Adipocyte (in vitro differentiated cells): ENCODE results near the gene GPC3.

ENCODE experiments used
- DNase-seq: peaks from one replicate; pipeline ENCODE4 v3.0.0-alpha.2; 2015; ENCODE audit warnings: low read depth
- H3K27me3 ChIP-seq: replicated peaks from 2 replicates; pipeline ENCODE4 v1.7.0; 2013; ENCODE audit warnings: mild to moderate bottlenecking, low read length, moderate library complexity; ENCODE audit not compliant: control insufficient read depth, insufficient read depth
- H3K36me3 ChIP-seq: 2 replicates; pipeline ENCODE4 v1.7.0; 2013; ENCODE audit warnings: low read length, mild to moderate bottlenecking, moderate library complexity; ENCODE audit not compliant: control insufficient read depth, insufficient read depth, severe bottlenecking
- H3K4me1 ChIP-seq: 2 replicates; pipeline ENCODE4 v1.7.0; 2013; ENCODE audit warnings: mild to moderate bottlenecking, low read length, moderate library complexity; ENCODE audit not compliant: control insufficient read depth, insufficient read depth
- H3K4me3 ChIP-seq: 2 replicates; pipeline ENCODE4 v1.7.0; 2013; ENCODE audit warnings: mild to moderate bottlenecking, low read length, moderate library complexity
- H3K9ac ChIP-seq: 2 replicates; pipeline ENCODE4 v1.7.0; 2013; ENCODE audit warnings: mild to moderate bottlenecking, low read length, moderate library complexity
- H3K9me3 ChIP-seq: 2 replicates; pipeline ENCODE4 v1.7.0; 2013; ENCODE audit warnings: mild to moderate bottlenecking, low read length, moderate library complexity; ENCODE audit not compliant: control insufficient read depth

Gene GPC3

DNA sequence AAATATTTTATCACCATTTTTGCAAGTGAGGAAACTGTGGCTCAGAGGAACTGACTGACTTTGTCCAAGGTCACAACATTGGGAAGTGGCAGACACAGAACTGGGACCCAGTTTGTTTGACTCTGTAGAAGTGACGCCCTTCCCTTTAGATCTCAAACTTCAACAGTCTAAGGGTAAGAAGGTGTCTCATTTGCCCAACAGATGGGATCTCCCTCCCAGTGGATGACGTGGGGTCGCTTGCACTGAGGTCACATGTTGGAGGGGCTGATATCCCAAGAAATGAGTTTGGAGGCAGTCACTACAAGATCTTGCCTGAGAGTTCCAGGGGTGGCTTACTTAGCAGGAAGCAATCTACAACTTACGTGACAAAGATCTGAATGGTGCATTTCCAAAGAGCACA, 397.6 kb downstream of the GPC3 start:
- Histone ChIP-seq H3K27me3 (peaks cover 3% of the 10 kb centered on the region), H3K9ac (no peak overlapping the region), H3K36me3 (no peaks in the 10 kb centered on the region), H3K9me3 (no peaks in the 10 kb centered on the region), H3K4me1 (no peaks in the 10 kb centered on the region), H3K4me3 (no peak overlapping the region)
- DNase-seq = no peak

DNA sequence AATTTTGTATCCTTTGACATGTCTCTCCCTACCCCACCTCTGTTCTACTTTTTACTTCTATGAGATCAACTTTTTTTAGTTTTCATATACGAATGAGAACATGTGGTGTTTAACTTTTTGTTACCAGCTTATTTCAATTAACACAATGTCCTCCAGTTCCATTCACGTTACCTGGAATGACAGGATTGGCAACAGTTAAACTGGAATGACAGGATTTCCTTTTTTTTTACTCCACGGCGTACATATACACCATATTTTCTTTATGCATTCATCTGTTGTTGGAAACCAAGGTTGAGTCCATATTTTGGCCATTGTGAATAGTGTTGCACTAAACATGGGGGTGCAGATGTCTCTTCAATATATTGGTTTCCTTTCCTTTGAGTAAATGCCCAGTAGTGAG, 398.3 kb downstream of the GPC3 start:
- no peak overlapping the region for H3K4me3 ChIP-seq

DNA sequence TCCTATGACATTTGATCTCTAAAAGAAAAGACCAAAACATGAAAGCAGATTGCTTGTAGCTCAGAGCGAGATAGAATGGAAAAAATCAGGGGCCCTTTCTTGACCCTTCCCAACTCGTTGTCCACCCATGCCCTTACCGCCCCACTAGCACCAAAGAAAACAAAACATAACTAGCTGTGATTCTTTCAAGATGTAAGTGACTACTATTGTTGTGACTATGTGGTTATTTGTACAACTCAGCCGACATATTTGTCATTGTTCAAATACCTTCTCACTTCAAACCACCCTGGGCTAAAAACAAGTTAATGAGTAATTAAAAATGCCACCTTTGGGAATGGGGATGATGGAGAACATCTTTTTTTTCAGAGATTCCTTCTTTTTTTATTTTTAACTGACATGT, 399.0 kb downstream of the GPC3 start:
- no peaks in the 10 kb centered on the region for H3K9me3 ChIP-seq
- H3K4me1 ChIP-seq = no peaks in the 10 kb centered on the region
- no peaks in the 10 kb centered on the region for H3K36me3 ChIP-seq
- no peak overlapping the region for H3K9ac ChIP-seq
- H3K4me3 ChIP-seq = no peak overlapping the region
- H3K27me3 ChIP-seq = peaks cover 3% of the 10 kb centered on the region
- DNase-seq = no peak

More for the DNA sequence above, 398.3 kb downstream of the GPC3 start:
- H3K36me3 ChIP-seq = no peaks in the 10 kb centered on the region
- H3K9ac ChIP-seq = no peak overlapping the region
- no peaks in the 10 kb centered on the region for H3K9me3 ChIP-seq
- no peaks in the 10 kb centered on the region for H3K4me1 ChIP-seq
- H3K27me3 ChIP-seq = peaks cover 3% of the 10 kb centered on the region
- no peak for DNase-seq

DNA sequence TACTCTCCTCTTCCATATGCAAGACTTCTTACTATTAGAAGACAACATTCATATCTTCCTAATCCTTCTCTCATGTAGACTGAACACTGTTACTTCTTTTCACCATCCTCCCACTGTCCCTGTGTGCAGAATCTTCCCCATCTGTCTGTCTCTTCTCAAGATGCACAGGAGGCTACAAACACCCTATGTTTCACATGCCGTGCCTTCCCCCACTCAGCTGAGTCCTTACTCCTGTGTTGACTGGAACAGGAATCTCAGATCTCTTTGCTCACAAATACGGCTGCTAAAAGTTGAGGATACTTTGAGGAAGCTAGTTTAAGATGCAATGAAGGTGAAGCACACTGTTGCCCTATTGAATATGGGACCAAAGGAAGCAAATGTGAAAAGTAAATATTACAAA, 401.6 kb downstream of the GPC3 start:
- no peaks in the 10 kb centered on the region for H3K36me3 ChIP-seq
- DNase-seq = no peak
- H3K4me3 ChIP-seq = no peak overlapping the region
- H3K9me3 ChIP-seq = no peaks in the 10 kb centered on the region
- no peaks in the 10 kb centered on the region for H3K4me1 ChIP-seq
- no peak overlapping the region for H3K9ac ChIP-seq
- peaks cover 3% of the 10 kb centered on the region for H3K27me3 ChIP-seq

DNA sequence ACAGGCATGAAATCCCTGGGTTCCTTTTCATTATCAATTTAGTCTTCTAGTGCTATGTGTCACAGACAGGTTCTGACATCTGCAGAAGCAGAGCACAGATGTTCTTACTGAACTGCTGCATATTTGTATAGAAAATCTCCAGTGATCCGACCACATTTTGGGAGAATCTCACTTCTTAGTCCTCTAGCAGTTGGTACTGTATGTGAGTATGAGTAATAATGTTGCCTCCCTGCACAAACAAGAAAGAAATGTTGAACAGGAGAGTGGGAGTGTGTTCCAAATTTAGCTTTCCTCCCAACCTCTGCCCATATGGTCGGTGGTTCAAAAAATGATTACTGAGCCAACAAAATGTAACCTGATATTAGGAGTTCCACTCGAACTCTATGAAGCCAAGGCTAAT, 404.8 kb downstream of the GPC3 start:
- Histone ChIP-seq H3K9me3 (no peaks in the 10 kb centered on the region), H3K9ac (no peak overlapping the region), H3K4me3 (no peak overlapping the region), H3K36me3 (no peaks in the 10 kb centered on the region), H3K4me1 (no peaks in the 10 kb centered on the region), H3K27me3 (peaks cover 6% of the 10 kb centered on the region)
- DNase-seq = peak; percentile 59

DNA sequence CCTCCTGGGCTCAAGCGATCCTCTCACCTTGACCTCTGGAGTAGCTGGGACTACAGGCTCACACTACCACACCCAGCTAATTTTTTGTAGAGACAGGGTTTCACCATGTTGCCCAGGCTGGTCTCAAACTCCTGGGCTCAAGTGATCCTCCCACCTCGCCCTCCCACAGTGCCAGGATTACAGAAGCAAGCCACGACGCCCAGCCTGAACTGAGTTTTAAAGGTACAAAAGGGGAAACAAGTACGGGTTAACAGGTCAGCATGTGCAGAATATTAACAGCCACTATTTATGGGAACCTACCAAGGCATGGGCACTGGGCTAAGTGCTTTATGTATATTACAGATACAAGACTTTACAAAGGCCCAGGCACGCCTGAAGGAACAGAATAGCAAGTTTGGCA, 405.8 kb downstream of the GPC3 start:
- Histone ChIP-seq H3K9me3 (no peaks in the 10 kb centered on the region), H3K4me3 (no peak overlapping the region), H3K27me3 (peaks cover 6% of the 10 kb centered on the region), H3K9ac (no peak overlapping the region), H3K36me3 (no peaks in the 10 kb centered on the region), H3K4me1 (no peaks in the 10 kb centered on the region)
- DNase-seq = no peak

DNA sequence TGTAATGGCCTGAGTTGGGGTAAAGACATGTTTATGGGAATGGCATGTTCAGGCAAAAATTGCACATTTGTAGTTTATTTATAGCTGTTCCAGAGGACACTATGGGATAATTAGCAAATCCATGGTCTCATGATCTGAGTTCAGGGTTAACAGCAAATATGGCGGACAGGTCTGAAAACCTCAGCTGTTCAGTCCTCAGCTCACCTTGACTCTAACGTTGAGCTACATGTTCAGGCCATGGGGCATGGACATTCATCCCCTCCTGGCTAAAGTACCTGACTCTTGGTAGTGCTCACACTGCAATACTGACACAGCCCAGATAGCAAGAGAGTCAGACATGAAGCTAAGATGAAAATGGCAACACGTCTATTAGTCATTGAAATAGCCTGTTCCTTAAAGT, 408.5 kb downstream of the GPC3 start:
- H3K9me3 ChIP-seq = peaks cover 15% of the 10 kb centered on the region

DNA sequence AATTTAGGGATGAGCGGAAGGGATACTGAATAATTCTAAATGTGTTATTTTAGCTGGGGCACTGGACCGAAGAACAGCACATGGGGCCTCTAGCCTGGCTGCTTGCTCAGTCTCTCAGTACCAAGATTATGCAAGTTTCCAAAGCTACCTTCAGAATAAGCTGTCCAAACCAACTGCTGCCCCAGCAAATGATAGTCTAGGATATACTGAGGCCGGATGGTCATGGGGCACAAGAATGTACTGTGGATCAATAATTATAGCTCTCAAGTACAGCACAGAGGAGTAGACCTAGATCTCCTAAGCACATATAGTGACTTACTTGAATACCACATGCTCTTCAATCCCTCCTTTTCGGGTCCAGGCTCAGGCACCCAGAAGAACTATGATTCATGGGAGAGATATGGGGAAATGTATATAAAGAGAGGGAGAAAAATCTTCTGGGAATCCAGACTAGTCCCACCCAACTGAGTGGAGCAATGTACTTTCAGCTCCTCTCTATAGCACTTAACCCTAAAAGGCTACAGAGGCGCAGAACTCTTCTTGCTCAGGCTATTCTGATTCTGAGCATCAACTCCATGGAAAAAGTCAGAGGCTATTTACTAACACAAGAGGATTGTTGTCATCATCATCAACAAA, 409.8 kb downstream of the GPC3 start:
- no peaks in the 10 kb centered on the region for H3K36me3 ChIP-seq
- DNase-seq = no peak
- H3K27me3 ChIP-seq = peaks cover 3% of the 10 kb centered on the region
- H3K4me3 ChIP-seq = no peak overlapping the region
- peaks cover 15% of the 10 kb centered on the region for H3K9me3 ChIP-seq
- no peak overlapping the region for H3K9ac ChIP-seq
- no peaks in the 10 kb centered on the region for H3K4me1 ChIP-seq

More for the DNA sequence above, 408.5 kb downstream of the GPC3 start:
- Histone ChIP-seq H3K4me3 (no peak overlapping the region), H3K27me3 (peaks cover 3% of the 10 kb centered on the region), H3K36me3 (no peaks in the 10 kb centered on the region), H3K9ac (no peak overlapping the region), H3K4me1 (no peaks in the 10 kb centered on the region)
- DNase-seq = no peak

DNA sequence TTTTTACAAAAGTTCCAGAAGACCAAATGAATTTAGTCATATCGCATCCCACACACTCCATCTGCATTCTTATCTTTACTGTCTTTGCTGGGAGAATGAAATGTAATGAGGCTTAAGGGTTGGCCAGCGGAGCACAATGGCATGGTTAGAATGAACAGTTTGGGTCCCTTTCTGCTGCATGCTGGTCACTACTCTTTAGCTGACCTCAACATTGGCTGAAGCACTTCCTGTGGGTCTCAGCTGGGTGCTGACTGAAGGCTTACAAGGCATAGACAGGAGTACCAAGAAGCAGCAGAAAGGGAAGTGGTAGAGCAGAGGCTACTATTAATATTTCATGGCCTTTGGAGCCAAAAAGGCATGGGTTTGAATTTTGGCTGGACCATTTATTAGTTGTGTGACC, 410.7 kb downstream of the GPC3 start:
- Histone ChIP-seq H3K9ac (no peak overlapping the region), H3K4me3 (no peak overlapping the region), H3K9me3 (peaks cover 15% of the 10 kb centered on the region), H3K4me1 (no peaks in the 10 kb centered on the region), H3K36me3 (no peaks in the 10 kb centered on the region), H3K27me3 (peaks cover 3% of the 10 kb centered on the region)
- peak; percentile 29 for DNase-seq

DNA sequence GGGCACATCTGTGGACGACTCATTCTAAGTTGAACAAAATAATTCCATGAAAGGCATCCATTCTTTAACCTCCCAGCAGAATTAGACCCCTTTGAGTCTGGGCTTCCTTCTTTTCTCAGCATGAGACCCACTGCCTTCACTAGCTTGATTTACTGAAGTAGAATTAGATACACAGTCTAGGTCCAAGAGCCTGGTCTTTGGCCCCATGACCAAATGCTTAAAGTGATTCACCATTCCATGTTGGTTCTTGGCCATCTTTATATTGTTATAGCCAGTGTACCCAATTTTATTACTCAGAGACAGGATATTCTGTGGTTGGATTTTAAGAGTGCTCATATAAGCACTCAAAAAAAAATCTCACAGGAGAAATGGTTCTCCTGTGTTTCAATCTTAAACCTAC, 414.8 kb downstream of the GPC3 start:
- no peak for DNase-seq
- Histone ChIP-seq H3K27me3 (no peaks in the 10 kb centered on the region), H3K9ac (no peak overlapping the region), H3K4me3 (no peak overlapping the region), H3K4me1 (no peaks in the 10 kb centered on the region), H3K9me3 (peaks cover 15% of the 10 kb centered on the region), H3K36me3 (no peaks in the 10 kb centered on the region)

DNA sequence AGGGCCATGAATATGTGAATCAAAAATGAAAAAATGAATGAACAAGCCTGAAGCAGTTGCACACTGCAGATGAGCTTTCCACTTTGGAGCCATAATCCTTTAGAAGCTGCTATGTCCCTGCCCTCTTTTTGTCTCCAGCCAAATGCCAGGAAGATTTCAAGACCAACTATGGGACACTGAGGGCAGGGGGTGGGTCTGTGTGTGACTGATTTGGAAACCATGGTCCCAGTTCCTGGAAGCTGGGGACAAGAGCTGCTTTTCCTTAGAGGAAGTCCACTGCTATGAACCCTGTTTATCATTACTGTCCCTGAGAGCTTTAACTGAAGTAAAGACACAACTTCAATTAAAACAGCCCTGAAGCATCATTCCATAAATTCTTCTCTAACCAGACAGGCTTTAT, 416.2 kb downstream of the GPC3 start:
- peak; percentile 23 for DNase-seq
- no peaks in the 10 kb centered on the region for H3K27me3 ChIP-seq
- no peaks in the 10 kb centered on the region for H3K36me3 ChIP-seq
- peaks cover 1% of the 10 kb centered on the region for H3K4me1 ChIP-seq
- no peak overlapping the region for H3K4me3 ChIP-seq
- H3K9me3 ChIP-seq = peaks cover 15% of the 10 kb centered on the region
- no peak overlapping the region for H3K9ac ChIP-seq

DNA sequence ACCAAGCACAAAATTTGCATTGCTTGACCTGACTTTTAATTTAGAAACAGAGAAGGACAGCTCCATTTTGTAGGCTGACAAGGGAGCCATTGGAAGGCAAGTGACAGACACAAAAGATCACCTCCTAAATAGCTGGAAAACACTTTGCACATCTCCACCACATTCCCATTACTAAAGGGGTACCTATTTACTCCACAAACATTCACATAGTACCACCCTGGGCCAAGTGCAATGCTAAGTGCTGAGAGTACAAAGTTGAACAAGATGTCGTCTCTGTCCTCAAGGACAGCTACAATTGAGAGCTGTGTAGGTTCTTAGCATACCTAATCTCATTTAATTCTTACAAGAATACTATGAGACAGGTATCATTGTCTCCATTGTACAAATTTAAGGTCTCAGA, 417.3 kb downstream of the GPC3 start:
- DNase-seq = no peak
- H3K4me3 ChIP-seq = no peak overlapping the region

More for the DNA sequence above, 417.3 kb downstream of the GPC3 start:
- no peaks in the 10 kb centered on the region for H3K27me3 ChIP-seq
- H3K4me1 ChIP-seq = peaks cover 11% of the 10 kb centered on the region
- no peak overlapping the region for H3K9ac ChIP-seq
- peaks cover 10% of the 10 kb centered on the region for H3K9me3 ChIP-seq
- no peaks in the 10 kb centered on the region for H3K36me3 ChIP-seq
